HEK293 (cell line): ENCODE measurements around the gene PADI3.

Experiments
- CTCF ChIA-PET: fragments of 350-600 bp; formaldehyde crosslinking; extraction: SDS; loops from one replicate; lab custom pipeline; 2021; ENCODE audit warnings: antibody characterized with exemption; lab: Yijun Ruan, JAX
- POLR2A ChIA-PET: fragments of 300-600 bp; formaldehyde crosslinking; extraction: SDS; loops from one replicate; lab custom pipeline; 2020; ENCODE audit warnings: antibody characterized with exemption, inconsistent platforms; lab: Yijun Ruan, JAX
- H3K27ac ChIP-seq: fragments of 200-500 bp; sonication (Bioruptor generic); 2 replicates; pipeline ENCODE4 v1.5.1; 2014; ENCODE audit warnings: low read depth, low read length, control low read depth, inconsistent platforms; ENCODE audit errors: extremely low read depth
- H3K36me3 ChIP-seq, 2 experiments: fragments of 200-500 bp in 1 of 2; sonication (Bioruptor generic) in 1 of 2; 1 replicate in 1 of 2; 2 replicates in 1 of 2; pipeline ENCODE4 v1.5.1; 2014 to 2017; ENCODE audit warnings: inconsistent platforms in 2 of 2, low read length in 2 of 2; ENCODE audit not compliant: control insufficient read depth in 2 of 2, insufficient read depth in 1 of 2
- H3K4me1 ChIP-seq: fragments of 200-500 bp; sonication (Bioruptor generic); 2 replicates; pipeline ENCODE4 v1.5.1; 2014; ENCODE audit warnings: mild to moderate bottlenecking, low read length, inconsistent platforms; ENCODE audit not compliant: control insufficient read depth, insufficient read depth
- H3K4me3 ChIP-seq: 2 replicates; pipeline ENCODE4 v1.5.1; 2011; ENCODE audit warnings: low read depth, mild to moderate bottlenecking, control low read depth, low read length, moderate library complexity
- H3K9me3 ChIP-seq: fragments of 200-500 bp; sonication (Bioruptor generic); 2 replicates; pipeline ENCODE4 v1.5.1; 2014; ENCODE audit warnings: low read depth, low read length, inconsistent platforms; ENCODE audit not compliant: control insufficient read depth, insufficient read depth
- BCL11A ChIP-seq: fragments of 450-650 bp; formaldehyde crosslinking; IDR thresholded peaks from 2 replicates; pipeline ENCODE4 v1.5.1; 2016; ENCODE audit warnings: low read depth, missing biosample characterization, missing genetic modification characterization
- GLIS1 ChIP-seq: fragments of 450-650 bp; formaldehyde crosslinking; IDR thresholded peaks from 2 replicates; pipeline ENCODE4 v1.5.1; 2016; ENCODE audit warnings: missing biosample characterization, missing genetic modification characterization
- INSM2 ChIP-seq: fragments of 450-650 bp; formaldehyde crosslinking; IDR thresholded peaks from 2 replicates; pipeline ENCODE4 v1.5.1; 2016; ENCODE audit warnings: missing biosample characterization, missing genetic modification characterization
- KLF16 ChIP-seq: fragments of 450-650 bp; formaldehyde crosslinking; IDR thresholded peaks from 2 replicates; pipeline ENCODE4 v1.5.1; 2017; ENCODE audit warnings: missing biosample characterization, missing genetic modification characterization
- KLF7 ChIP-seq: fragments of 450-650 bp; formaldehyde crosslinking; IDR thresholded peaks from 2 replicates; pipeline ENCODE4 v1.5.1; 2016; ENCODE audit warnings: missing biosample characterization, missing genetic modification characterization, borderline replicate concordance
- OSR2 ChIP-seq: fragments of 450-650 bp; formaldehyde crosslinking; IDR thresholded peaks from 2 replicates; pipeline ENCODE4 v1.5.1; 2016; ENCODE audit warnings: missing biosample characterization, missing genetic modification characterization
- OVOL3 ChIP-seq: fragments of 450-650 bp; formaldehyde crosslinking; IDR thresholded peaks from 2 replicates; pipeline ENCODE4 v1.5.1; 2016; ENCODE audit warnings: missing biosample characterization, missing genetic modification characterization
- PATZ1 ChIP-seq: fragments of 450-650 bp; formaldehyde crosslinking; IDR thresholded peaks from 2 replicates; pipeline ENCODE4 v1.5.1; 2016; ENCODE audit warnings: missing biosample characterization, missing genetic modification characterization
- RBAK ChIP-seq: fragments of 450-650 bp; formaldehyde crosslinking; IDR thresholded peaks from 2 replicates; pipeline ENCODE4 v1.5.1; 2016; ENCODE audit warnings: missing biosample characterization, missing genetic modification characterization
- REST ChIP-seq: fragments of 450-650 bp; formaldehyde crosslinking; IDR thresholded peaks from 2 replicates; pipeline ENCODE4 v1.5.1; 2016; ENCODE audit warnings: missing biosample characterization, missing genetic modification characterization
- SETDB1 ChIP-seq: IDR thresholded peaks from one replicate; pipeline ENCODE4 v1.6.1; 2017; ENCODE audit warnings: mild to moderate bottlenecking, low read length, moderate library complexity, mixed read lengths; ENCODE audit not compliant: insufficient read length
- SP3 ChIP-seq: fragments of 450-650 bp; formaldehyde crosslinking; IDR thresholded peaks from 2 replicates; pipeline ENCODE4 v1.5.1; 2016; ENCODE audit warnings: missing biosample characterization, missing genetic modification characterization
- TSHZ1 ChIP-seq: fragments of 450-650 bp; formaldehyde crosslinking; IDR thresholded peaks from 2 replicates; pipeline ENCODE4 v1.5.1; 2016; ENCODE audit warnings: missing biosample characterization, missing genetic modification characterization, borderline replicate concordance
- ZEB2 ChIP-seq: fragments of 450-650 bp; formaldehyde crosslinking; IDR thresholded peaks from 2 replicates; pipeline ENCODE4 v1.5.1; 2016; ENCODE audit warnings: missing biosample characterization, missing genetic modification characterization
- ZNF175 ChIP-seq: fragments of 450-650 bp; formaldehyde crosslinking; IDR thresholded peaks from 2 replicates; pipeline ENCODE4 v1.5.1; 2016; ENCODE audit warnings: missing biosample characterization, missing genetic modification characterization
- ZNF221 ChIP-seq: fragments of 450-650 bp; formaldehyde crosslinking; IDR thresholded peaks from 2 replicates; pipeline ENCODE4 v1.5.1; 2017; ENCODE audit warnings: missing biosample characterization, missing genetic modification characterization, borderline replicate concordance
- ZNF266 ChIP-seq: fragments of 450-650 bp; formaldehyde crosslinking; IDR thresholded peaks from 2 replicates; pipeline ENCODE4 v1.5.1; 2016; ENCODE audit warnings: missing biosample characterization, missing genetic modification characterization, low read depth
- ZNF366 ChIP-seq: fragments of 450-650 bp; formaldehyde crosslinking; conservative IDR thresholded peaks from 2 replicates; pipeline ENCODE4 v1.5.1; 2016; ENCODE audit warnings: missing biosample characterization, missing genetic modification characterization
- ZNF416 ChIP-seq: fragments of 450-650 bp; formaldehyde crosslinking; IDR thresholded peaks from 2 replicates; pipeline ENCODE4 v1.5.1; 2016; ENCODE audit warnings: missing biosample characterization, missing genetic modification characterization
- ZNF48 ChIP-seq: fragments of 450-650 bp; formaldehyde crosslinking; IDR thresholded peaks from 2 replicates; pipeline ENCODE4 v1.5.1; 2016; ENCODE audit warnings: missing biosample characterization, missing genetic modification characterization
- ZNF544 ChIP-seq: fragments of 450-650 bp; formaldehyde crosslinking; IDR thresholded peaks from 2 replicates; pipeline ENCODE4 v1.5.0; 2017; ENCODE audit warnings: missing biosample characterization, missing genetic modification characterization
- ZNF623 ChIP-seq: fragments of 450-650 bp; formaldehyde crosslinking; IDR thresholded peaks from 2 replicates; pipeline ENCODE4 v1.5.1; 2016; ENCODE audit warnings: missing biosample characterization, missing genetic modification characterization
- ZNF626 ChIP-seq: fragments of 450-650 bp; sonication (Bioruptor Pico); formaldehyde crosslinking; IDR thresholded peaks from 2 replicates; pipeline ENCODE4 v1.5.1; 2018; ENCODE audit warnings: missing biosample characterization, missing genetic modification characterization, inconsistent platforms
- ZNF768 ChIP-seq: fragments of 450-650 bp; formaldehyde crosslinking; IDR thresholded peaks from 2 replicates; pipeline ENCODE4 v1.5.1; 2018; ENCODE audit warnings: missing biosample characterization, mild to moderate bottlenecking, missing genetic modification characterization
- ZNF785 ChIP-seq: fragments of 450-650 bp; formaldehyde crosslinking; IDR thresholded peaks from 2 replicates; pipeline ENCODE4 v1.5.1; 2016; ENCODE audit warnings: missing biosample characterization, missing genetic modification characterization
- ZNF837 ChIP-seq: fragments of 450-650 bp; formaldehyde crosslinking; IDR thresholded peaks from 2 replicates; pipeline ENCODE4 v1.5.1; 2016; ENCODE audit warnings: missing biosample characterization, missing genetic modification characterization
- ZSCAN30 ChIP-seq: fragments of 450-650 bp; IDR thresholded peaks from 2 replicates; pipeline ENCODE4 v1.5.1; 2018; ENCODE audit warnings: missing biosample characterization, mild to moderate bottlenecking, missing genetic modification characterization, moderate library complexity
- ZXDB ChIP-seq: fragments of 450-650 bp; formaldehyde crosslinking; IDR thresholded peaks from 2 replicates; pipeline ENCODE4 v1.5.1; 2016; ENCODE audit warnings: missing biosample characterization, missing genetic modification characterization

Gene PADI3

GRCh38 chr1:17212487-17213121 is 36.3 kb upstream of the PADI3 start:
- ChIA-PET CTCF (interaction anchor here (0.5 to 3.1 kb wide), 7 partner anchors 10 to 261 kb away, joined by 3 to 17 read pairs (median 4); no protein-coding TSS in a partner anchor), POLR2A (interaction anchor here (1.5 to 2.5 kb wide), 2 partner anchors 20 to 27 kb away, joined by 11 to 12 read pairs; no protein-coding TSS in a partner anchor)
- no peaks in the 10 kb centered on the region for H3K36me3 ChIP-seq
- no peaks in the 10 kb centered on the region for H3K9me3 ChIP-seq
- H3K4me1 ChIP-seq: peaks cover 4% of the 10 kb centered on the region
- H3K27ac ChIP-seq: peak overlapping the region; percentile 35; the same call in 1 of the 2 replicates
- H3K4me3 ChIP-seq: no peak overlapping the region
- TF ChIP-seq ZNF623 (tag by site-specific recombination) (no peak), ZNF626 (no peak), ZNF266 (tag by site-specific recombination) (no peak), TSHZ1 (tag by site-specific recombination) (peak; percentile 11; the same call in 1 of the 2 replicates), ZNF48 (no peak), SETDB1 (no peak), REST (tag by site-specific recombination) (no peak), SP3 (tag by site-specific recombination) (no peak; the same call in 1 of the 2 replicates), ZNF221 (tag by site-specific recombination) (no peak), GLIS1 (tag by site-specific recombination) (peak; percentile 71), KLF16 (peak; percentile 89), RBAK (tag by site-specific recombination) (no peak), KLF7 (tag by site-specific recombination) (no peak; the same call in 1 of the 2 replicates), ZNF366 (tag by site-specific recombination) (peak; percentile 73), ZSCAN30 (tag by site-specific recombination) (no peak), ZNF768 (tag by site-specific recombination) (peak; percentile 38; the same call in 1 of the 2 replicates), ZEB2 (0 out of 2 replicates have a peak, but pooled peaks have one; percentile 61), PATZ1 (tag by site-specific recombination) (peak; percentile 99), ZNF785 (tag by site-specific recombination) (no peak), ZNF416 (no peak), OSR2 (peak; percentile 42), ZNF544 (tag by site-specific recombination) (no peak; the same call in 1 of the 2 replicates), BCL11A (peak; percentile 76; the same call in 1 of the 2 replicates), INSM2 (tag by site-specific recombination) (peak; percentile 65; the same call in 1 of the 2 replicates), ZNF837 (tag by site-specific recombination) (no peak), OVOL3 (tag by site-specific recombination) (no peak), ZNF175 (tag by site-specific recombination) (no peak), ZXDB (tag by site-specific recombination) (0 out of 2 replicates have a peak, but pooled peaks have one; percentile 53)
